H1 (cell line): ENCODE measurements around the gene RPS17. TPM values are rescaled to one million over a fixed set of nuclear protein-coding genes. Genes with fewer than 3 reads are reported as not detected.

ENCODE experiments used
- CTCF ChIA-PET: fragments of 300-600 bp; sonication (Branson Sonifier 250); formaldehyde crosslinking; loops from one replicate; lab custom pipeline; 2021; ENCODE audit not compliant: partially characterized antibody; lab: Charles Lee
- POLR2A ChIA-PET: fragments of 300-600 bp; sonication (Branson Sonifier 250); formaldehyde crosslinking; loops from one replicate; lab custom pipeline; 2021; ENCODE audit warnings: inconsistent platforms; ENCODE audit not compliant: partially characterized antibody; lab: Charles Lee
- DNase-seq, 2 experiments: peaks; one replicate each; pipeline versions ENCODE4 v3.0.0 to v3.0.0-alpha.2; 2010 to 2022; ENCODE audit warnings: low spot score in 2 of 2, low read depth in 1 of 2, mixed read lengths in 1 of 2
- FAIRE-seq: peaks from 2 replicates; lab custom pipeline; 2011; peaks lifted over from hg19 to GRCh38; lab: Jason Lieb, UNC
- H2AFZ ChIP-seq: 2 replicates; pipeline ENCODE4 v1.8.1; 2012; ENCODE audit warnings: low read length, inconsistent platforms
- H2AK5ac ChIP-seq: 2 replicates; pipeline ENCODE4 v1.6.1; 2013; ENCODE audit warnings: low read depth, low read length
- H2BK120ac ChIP-seq: replicated peaks from 2 replicates; pipeline ENCODE3; 2013; ENCODE audit warnings: low read depth, low read length, inconsistent platforms
- H2BK12ac ChIP-seq: 2 replicates; pipeline ENCODE4 v1.6.1; 2013; ENCODE audit warnings: low read depth, low read length
- H2BK15ac ChIP-seq: 2 replicates; pipeline ENCODE4 v1.6.1; 2013; ENCODE audit warnings: low read length
- H2BK20ac ChIP-seq: 2 replicates; pipeline ENCODE4 v1.6.1; 2013; ENCODE audit warnings: low read length
- H2BK5ac ChIP-seq: 2 replicates; pipeline ENCODE4 v1.6.1; 2013; ENCODE audit warnings: low read depth, low read length
- H3K14ac ChIP-seq: 2 replicates; pipeline ENCODE4 v1.6.1; 2013; ENCODE audit warnings: inconsistent platforms; ENCODE audit not compliant: insufficient read length
- H3K18ac ChIP-seq: 2 replicates; pipeline ENCODE4 v1.6.1; 2013; ENCODE audit warnings: low read length; ENCODE audit errors: extremely low read depth
- H3K23ac ChIP-seq: 2 replicates; pipeline ENCODE4 v1.6.1; 2013; ENCODE audit warnings: inconsistent platforms; ENCODE audit not compliant: insufficient read length
- H3K23me2 ChIP-seq: 2 replicates; pipeline ENCODE4 v1.6.1; 2013; ENCODE audit warnings: low read depth, low read length
- H3K27ac ChIP-seq: 2 replicates; pipeline ENCODE4 v1.6.1; 2011; ENCODE audit warnings: low read depth, low read length, inconsistent platforms
- H3K27me3 ChIP-seq, 4 experiments: replicated peaks in 1 of 4; 1 replicate in 1 of 4; 2 replicates in 3 of 4; pipeline versions ENCODE4 v1.6.1 to v1.8.1; 2011 to 2013; ENCODE audit warnings: low read length in 3 of 4, mild to moderate bottlenecking in 3 of 4, inconsistent platforms in 2 of 4, mixed read lengths in 2 of 4, moderate library complexity in 1 of 4; ENCODE audit not compliant: control insufficient read depth in 3 of 4, insufficient read depth in 3 of 4; ENCODE audit errors: extremely low read depth in 1 of 4
- H3K36me3 ChIP-seq, 4 experiments: 2 replicates each; pipeline versions ENCODE4 v1.6.1 to v1.8.1; 2011 to 2013; ENCODE audit warnings: mild to moderate bottlenecking in 4 of 4, low read length in 3 of 4, moderate library complexity in 2 of 4, control low read depth in 1 of 4, inconsistent platforms in 1 of 4; ENCODE audit not compliant: insufficient read depth in 4 of 4, control insufficient read depth in 2 of 4
- H3K4ac ChIP-seq: replicated peaks from 2 replicates; pipeline ENCODE3; 2013; ENCODE audit warnings: low read length, low read depth, mixed read lengths, inconsistent platforms; ENCODE audit not compliant: insufficient read length
- H3K4me1 ChIP-seq, 4 experiments: replicated peaks in 1 of 4; 1 replicate in 1 of 4; 2 replicates in 3 of 4; pipeline versions ENCODE4 v1.6.1 to v1.8.1; 2011 to 2013; ENCODE audit warnings: low read length in 3 of 4, inconsistent platforms in 2 of 4, mixed read lengths in 1 of 4; ENCODE audit not compliant: insufficient read depth in 4 of 4, control insufficient read depth in 3 of 4
- H3K4me2 ChIP-seq, 2 experiments: 2 replicates each; pipeline versions ENCODE4 v1.6.1 to v1.8.1; 2011 to 2013; ENCODE audit warnings: low read depth in 2 of 2, low read length in 2 of 2, control low read depth in 1 of 2, inconsistent platforms in 1 of 2, mild to moderate bottlenecking in 1 of 2; ENCODE audit not compliant: insufficient read depth in 1 of 2
- H3K4me3 ChIP-seq, 4 experiments: fragments of 200-600, 300-600 bp in 1 of 4; sonication (generic), shearing (Covaris generic), sonication (Bioruptor Twin) in 1 of 4; 2 replicates each; pipeline versions ENCODE4 v1.5.1 to v1.8.1; 2011 to 2016; ENCODE audit warnings: low read length in 4 of 4, low read depth in 3 of 4, control low read depth in 2 of 4, inconsistent platforms in 2 of 4, mild to moderate bottlenecking in 2 of 4, mixed read lengths in 1 of 4, moderate library complexity in 1 of 4; ENCODE audit not compliant: insufficient read depth in 2 of 4; ENCODE audit errors: extremely low read depth in 1 of 4
- H3K56ac ChIP-seq: replicated peaks from 2 replicates; pipeline ENCODE3; 2013; ENCODE audit warnings: low read depth, mild to moderate bottlenecking, mixed read lengths, low read length, inconsistent platforms; ENCODE audit not compliant: insufficient read length
- H3K79me1 ChIP-seq: 2 replicates; pipeline ENCODE4 v1.6.1; 2013; ENCODE audit warnings: low read depth, low read length, control low read depth
- H3K79me2 ChIP-seq, 2 experiments: 2 replicates each; pipeline versions ENCODE4 v1.6.1 to v1.8.1; 2012 to 2013; ENCODE audit warnings: low read length in 2 of 2, mild to moderate bottlenecking in 2 of 2, inconsistent platforms in 1 of 2; ENCODE audit not compliant: insufficient read depth in 2 of 2, control insufficient read depth in 1 of 2
- H3K9ac ChIP-seq, 4 experiments: replicated peaks in 1 of 4; 1 replicate in 1 of 4; 2 replicates in 3 of 4; pipeline versions ENCODE4 v1.6.1 to v1.8.1; 2011 to 2013; ENCODE audit warnings: low read depth in 3 of 4, low read length in 3 of 4, control low read depth in 2 of 4, mild to moderate bottlenecking in 2 of 4, moderate library complexity in 2 of 4, inconsistent platforms in 1 of 4; ENCODE audit errors: extremely low read depth in 1 of 4
- H3K9me3 ChIP-seq, 2 experiments: 2 replicates each; pipeline versions ENCODE4 v1.6.1 to v1.8.1; 2012 to 2013; ENCODE audit warnings: mild to moderate bottlenecking in 2 of 2, moderate library complexity in 2 of 2, control low read depth in 1 of 2, inconsistent platforms in 1 of 2, low read depth in 1 of 2, low read length in 1 of 2, mixed read lengths in 1 of 2; ENCODE audit not compliant: insufficient read depth in 2 of 2
- H4K20me1 ChIP-seq, 2 experiments: replicated peaks in 1 of 2; 2 replicates each; pipeline versions ENCODE3 to v1.8.1; 2011 to 2013; ENCODE audit warnings: inconsistent platforms in 2 of 2, low read length in 2 of 2, mild to moderate bottlenecking in 1 of 2; ENCODE audit not compliant: insufficient read depth in 2 of 2, control insufficient read depth in 1 of 2
- H4K5ac ChIP-seq: 2 replicates; pipeline ENCODE4 v1.6.1; 2013; ENCODE audit warnings: low read length, low read depth, mixed read lengths, inconsistent platforms; ENCODE audit not compliant: insufficient read length
- H4K8ac ChIP-seq: 2 replicates; pipeline ENCODE4 v1.8.0; 2013; ENCODE audit warnings: mild to moderate bottlenecking, moderate library complexity, low read length, inconsistent platforms; ENCODE audit not compliant: insufficient read depth; ENCODE audit errors: extremely low read depth
- H4K91ac ChIP-seq: replicated peaks from 2 replicates; pipeline ENCODE3; 2013; ENCODE audit warnings: low read length, mixed read lengths, inconsistent platforms; ENCODE audit not compliant: insufficient read length
- EZH2 ChIP-seq: fragments of 200-600 bp; sonication (generic); IDR thresholded peaks from 2 replicates; pipeline ENCODE4 v1.7.1; 2012; ENCODE audit warnings: low read depth, mild to moderate bottlenecking, moderate library complexity, low read length, inconsistent platforms; ENCODE audit not compliant: severe bottlenecking
- GTF2F1 ChIP-seq: IDR thresholded peaks from 2 replicates; pipeline ENCODE4 v1.6.1; 2012; ENCODE audit warnings: low read depth, low read length, improper control_type of control experiment, borderline replicate concordance
- MAFK ChIP-seq: IDR thresholded peaks from 2 replicates; pipeline ENCODE4 v1.6.1; 2012; ENCODE audit warnings: low read depth, mild to moderate bottlenecking, improper control_type of control experiment, low read length
- TAF1 ChIP-seq: IDR thresholded peaks from 2 replicates; pipeline ENCODE4 v1.6.1; 2011; ENCODE audit warnings: mild to moderate bottlenecking, low read depth, low read length
- WGBS, 2 experiments: shearing (Covaris generic) in 1 of 2; methylation state at CpG; one replicate each; pipeline versions ENCODE4 v1.1.6 to v1.1.7; 2013 to 2015; ENCODE audit warnings: low lambda C conversion rate in 2 of 2, mixed read lengths in 2 of 2, inconsistent platforms in 1 of 2, low coverage in 1 of 2, missing lambda C conversion rate in 1 of 2; ENCODE audit not compliant: insufficient replicate concordance in 2 of 2, insufficient coverage in 1 of 2, insufficient read length in 1 of 2; ENCODE audit errors: extremely low coverage in 1 of 2, missing lambda C conversion rate in 1 of 2; 5-methylcytosine and 5-hydroxymethylcytosine counted together
- polyA plus RNA-seq, 7 experiments: library from polyadenylated mRNA; depleted of rRNA in 3 of 7; stranded (reverse) in 5 of 7; unstranded in 2 of 7; fragments of >200 nt in 5 of 7; fragments of 200-250 nt in 2 of 7; gene quantifications; 1 replicate in 5 of 7; 2 replicates in 1 of 7; 4 replicates in 1 of 7; pipeline versions ENCODE4 v1.2.1 to v1.2.3, GENCODE V29; 2011 to 2013; ENCODE audit warnings: missing spikeins in 2 of 7, mixed read lengths in 2 of 7
- total RNA-seq: library from RNA; stranded (reverse); fragmentation: NEBNext Ultra II Directional; extraction: Animal tissue kit (Norgen Biotek cat#: 25700); gene quantifications from 2 replicates; pipeline ENCODE4 v1.2.1, GENCODE V29; 2021

The RPS17 gene
- total and polyA plus RNA-seq, 2 of the 8 experiments (the other 6 are each of a cell fraction or from before 2014, with no cell fraction given): 2,416 to 5,590 TPM

- Histone ChIP-seq H3K27me3 (no peaks in the 10 kb centered on the region; a peak in 2 of 7 replicates), H3K4me1 (peaks cover 9 to 16% (median 12%) of the 10 kb centered on the region in 4 experiments), H3K36me3 (no peaks in the 10 kb centered on the region), H3K56ac (no peak overlapping the region), H4K91ac (no peak overlapping the region), H3K18ac (no peak overlapping the region), H3K4ac (no peak overlapping the region), H3K9ac (no peak overlapping the region), H3K4me3 (no peak overlapping the region), H3K4me2 (no peak overlapping the region; a peak in 1 of 4 replicates), H3K23me2 (peaks cover 4% of the 10 kb centered on the region), H2BK15ac (no peak overlapping the region), H3K14ac (no peak overlapping the region), H3K23ac (no peak overlapping the region), H2BK20ac (no peak overlapping the region), H3K79me1 (no peaks in the 10 kb centered on the region), H4K5ac (no peak overlapping the region), H3K27ac (no peak overlapping the region), H2BK5ac (no peak overlapping the region), H2BK120ac (no peak overlapping the region), H3K9me3 (no peaks in the 10 kb centered on the region), H2AK5ac (no peak overlapping the region), H4K20me1 (no peaks in the 10 kb centered on the region), H2BK12ac (no peak overlapping the region), H3K79me2 (no peaks in the 10 kb centered on the region), H2AFZ (no peak overlapping the region), H4K8ac (no peak overlapping the region)
- 89% methylated on average over 4 of the region's 4 CpGs; no CpG with 5 or more reads in 1 of the 2 experiments for WGBS, 2 experiments
- no peak for FAIRE-seq
- DNase-seq: no peak
- CTCF ChIA-PET: interaction anchor here (0.8 to 2.1 kb wide), 4 partner anchors 9 to 21 kb away, joined by 3 to 7 read pairs (median 3); no protein-coding TSS in a partner anchor
- POLR2A ChIA-PET: interaction anchor here (1.2 to 6.9 kb wide), 2 partner anchors 12 to 32 kb away, joined by 3 to 79 read pairs; partner anchors contain the start of gene RPS17
- TF ChIP-seq MAFK: peak; percentile 40; the same call in 1 of the 2 replicates
- TF ChIP-seq TAF1: no peak
- TF ChIP-seq GTF2F1: no peak
- no peak for TF ChIP-seq EZH2
These were observed 29.6 kb upstream of the RPS17 start for GRCh38 chr15:82569834-82570233.
